GM19372 (cell line): ENCODE results near the gene PPIP5K1.
"Not testable (repeated sequence)": the region's sequence is repeated elsewhere in the genome, so short reads cannot be mapped to it uniquely, and the experiment has no call there.

ENCODE experiments used
- ATAC-seq: cut with Tn5 transposase; IDR thresholded peaks from one replicate; pipeline ENCODE4 v1.9.1; 2021; ENCODE audit warnings: mild to moderate bottlenecking, low read depth, moderate library complexity; ENCODE audit not compliant: unreplicated experiment

Gene PPIP5K1

DNA sequence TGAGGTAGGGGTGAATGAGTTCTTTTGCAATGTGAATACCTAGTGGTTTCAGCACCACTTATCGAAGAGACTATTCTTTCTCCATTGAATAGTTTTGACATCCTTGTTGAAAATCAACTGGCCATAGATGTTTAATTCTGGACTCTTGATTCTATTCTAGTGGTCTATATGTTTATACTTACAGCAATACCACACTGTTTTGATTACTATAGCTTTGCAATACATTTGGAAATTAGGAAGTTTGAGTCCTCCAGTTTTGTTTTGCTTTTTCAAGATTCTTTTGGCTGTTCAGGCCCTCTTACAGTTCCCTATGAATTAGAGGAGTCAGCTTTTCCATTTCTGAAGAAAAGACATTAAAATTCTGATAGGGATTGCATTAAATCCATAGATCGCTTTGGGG lies 42.5 kb downstream of the PPIP5K1 start:
- ATAC-seq = no peak

DNA sequence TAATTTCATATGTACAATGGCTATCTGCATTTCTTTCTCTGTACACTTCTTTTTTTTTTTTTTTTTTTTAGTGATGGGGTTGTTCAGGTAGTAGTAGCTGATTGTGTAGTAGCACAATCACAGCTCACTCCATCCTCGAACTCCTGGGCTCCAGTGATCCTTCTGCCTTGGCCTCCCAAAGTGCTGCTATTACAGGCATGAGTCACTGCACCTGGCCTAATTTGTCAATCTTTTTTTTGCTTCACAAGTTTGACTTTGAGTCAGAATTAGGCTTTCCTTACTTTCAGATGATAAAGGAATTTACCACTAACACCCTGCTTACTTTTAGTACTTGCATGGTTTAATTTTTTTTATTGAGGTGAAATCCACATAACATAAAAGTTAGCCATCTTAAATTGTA lies 44.6 kb downstream of the PPIP5K1 start:
- no peak for ATAC-seq

DNA sequence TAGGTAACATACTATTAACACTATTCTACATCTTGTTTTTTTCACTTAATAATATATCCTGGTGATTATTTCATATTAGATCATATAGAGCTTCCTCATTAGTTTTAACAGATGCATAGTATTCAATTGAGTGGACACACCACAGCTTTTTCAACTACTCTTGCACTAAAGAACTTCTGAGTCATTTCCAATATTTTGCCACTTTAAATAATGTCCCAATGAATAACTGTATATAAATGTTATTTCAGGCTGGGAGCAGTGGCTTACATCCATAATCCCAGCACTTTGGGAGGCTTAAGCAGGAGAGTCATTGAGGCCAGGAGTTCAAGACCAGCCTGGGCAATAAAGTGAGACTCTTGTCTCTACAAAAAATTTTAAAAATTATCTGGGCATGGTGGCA lies 45.7 kb downstream of the PPIP5K1 start:
- no peak for ATAC-seq

DNA sequence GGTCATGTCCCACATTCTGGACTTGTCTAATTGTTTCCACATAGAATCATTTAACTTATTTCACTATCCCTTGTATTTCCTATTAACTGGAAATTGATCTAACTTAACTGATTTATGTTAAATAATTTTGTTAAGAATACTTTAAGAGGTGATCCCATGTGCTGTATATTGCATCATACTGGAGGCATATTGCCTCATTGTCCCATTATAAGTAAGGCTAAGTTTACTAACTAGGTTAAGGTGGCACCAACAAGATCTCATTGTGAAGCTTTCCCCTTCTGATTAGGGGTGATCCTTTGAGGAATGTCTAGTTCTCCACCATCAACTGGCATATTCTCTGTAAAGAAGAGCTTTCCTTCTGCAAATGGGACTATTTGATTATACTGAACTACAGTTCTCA lies 48.2 kb downstream of the PPIP5K1 start:
- ATAC-seq = no peak

DNA sequence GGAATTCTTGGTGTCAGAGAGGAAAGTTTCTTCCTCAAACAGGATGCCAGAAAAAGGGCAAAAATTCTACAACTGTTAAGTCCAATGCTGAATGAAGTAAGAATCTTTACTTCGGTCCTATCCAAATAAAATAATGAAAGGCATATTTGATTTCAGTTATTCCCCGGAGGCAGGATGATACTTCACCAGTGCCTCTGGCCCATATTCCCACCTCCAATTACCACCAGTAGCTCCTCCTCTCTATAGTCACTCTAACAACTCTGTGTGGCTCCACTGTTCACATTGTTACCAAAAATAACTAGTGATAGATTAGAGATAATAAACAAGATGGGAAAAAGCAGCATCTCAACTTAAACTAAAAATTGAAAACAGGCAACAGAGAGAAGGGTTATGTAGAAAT lies 51.9 kb downstream of the PPIP5K1 start:
- no peak for ATAC-seq

DNA sequence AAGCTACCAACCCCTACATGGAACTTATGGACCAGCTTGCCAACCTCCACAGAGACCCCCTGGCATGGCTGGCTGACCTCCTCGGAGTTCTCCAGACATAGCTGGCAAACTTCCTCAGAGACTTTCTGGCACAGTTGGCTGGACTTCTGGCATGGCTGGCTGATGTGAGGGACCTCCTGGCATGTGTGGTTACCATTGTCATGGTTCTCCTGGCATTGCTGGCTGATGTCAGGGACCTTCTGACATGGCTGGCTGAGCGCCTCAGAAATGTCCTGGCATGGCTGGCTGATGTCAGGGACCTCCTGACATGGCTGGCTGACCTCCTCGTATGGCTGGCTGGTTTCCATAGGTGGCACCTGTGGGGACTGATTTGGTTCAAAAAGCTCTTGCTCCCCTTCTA lies 55.1 kb downstream of the PPIP5K1 start:
- no peak for ATAC-seq

DNA sequence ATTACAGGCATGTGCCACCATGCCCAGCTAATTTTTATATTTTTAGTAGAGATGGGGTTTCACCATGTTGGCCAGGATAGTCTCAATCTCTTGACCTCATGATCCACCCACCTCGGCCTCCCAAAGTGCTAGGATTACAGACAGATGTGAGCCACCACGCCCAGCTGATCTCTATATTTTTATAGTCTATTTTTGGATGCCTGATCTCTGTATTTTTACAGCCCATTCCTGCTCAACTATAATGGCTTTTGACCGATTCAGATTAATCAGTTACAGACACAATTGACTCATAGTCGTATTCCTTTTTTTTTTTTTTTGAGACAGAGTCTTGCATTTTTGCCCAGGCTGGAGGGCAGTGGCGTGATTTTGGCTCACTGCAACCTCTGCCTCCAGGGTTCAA lies 57.2 kb downstream of the PPIP5K1 start:
- ATAC-seq = not testable (repeated sequence)

DNA sequence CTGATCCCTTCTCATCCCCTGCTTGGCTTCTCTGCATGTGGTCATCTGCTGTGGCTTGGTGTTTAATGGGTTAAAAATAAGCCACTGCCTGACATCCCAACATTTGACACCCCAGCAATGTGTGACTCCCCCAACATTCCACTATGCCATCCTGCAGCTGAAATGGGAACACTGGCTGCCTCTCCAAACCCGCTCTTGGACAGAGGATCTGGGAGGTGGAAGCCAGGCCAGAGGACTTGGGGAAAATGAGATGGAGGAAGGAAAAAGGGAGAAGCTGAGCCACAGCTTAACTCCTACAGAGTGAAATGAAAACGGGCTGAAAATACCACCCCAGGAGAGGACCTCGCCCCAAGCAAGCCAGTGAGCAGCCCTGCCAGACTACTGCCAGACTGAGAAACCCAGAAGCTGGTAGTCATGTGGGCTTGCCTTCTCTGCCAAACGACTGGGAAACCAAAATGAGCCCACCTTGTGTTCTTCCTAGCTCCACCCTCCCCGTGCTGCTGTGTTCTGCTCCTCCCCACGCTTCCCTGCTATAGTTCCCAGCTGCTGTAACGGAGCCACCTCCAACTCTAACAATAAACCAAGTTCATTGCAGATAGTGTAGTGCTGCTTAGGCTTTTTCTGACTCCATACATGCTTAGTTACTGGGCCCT lies 58.9 kb downstream of the PPIP5K1 start:
- no peak for ATAC-seq

DNA sequence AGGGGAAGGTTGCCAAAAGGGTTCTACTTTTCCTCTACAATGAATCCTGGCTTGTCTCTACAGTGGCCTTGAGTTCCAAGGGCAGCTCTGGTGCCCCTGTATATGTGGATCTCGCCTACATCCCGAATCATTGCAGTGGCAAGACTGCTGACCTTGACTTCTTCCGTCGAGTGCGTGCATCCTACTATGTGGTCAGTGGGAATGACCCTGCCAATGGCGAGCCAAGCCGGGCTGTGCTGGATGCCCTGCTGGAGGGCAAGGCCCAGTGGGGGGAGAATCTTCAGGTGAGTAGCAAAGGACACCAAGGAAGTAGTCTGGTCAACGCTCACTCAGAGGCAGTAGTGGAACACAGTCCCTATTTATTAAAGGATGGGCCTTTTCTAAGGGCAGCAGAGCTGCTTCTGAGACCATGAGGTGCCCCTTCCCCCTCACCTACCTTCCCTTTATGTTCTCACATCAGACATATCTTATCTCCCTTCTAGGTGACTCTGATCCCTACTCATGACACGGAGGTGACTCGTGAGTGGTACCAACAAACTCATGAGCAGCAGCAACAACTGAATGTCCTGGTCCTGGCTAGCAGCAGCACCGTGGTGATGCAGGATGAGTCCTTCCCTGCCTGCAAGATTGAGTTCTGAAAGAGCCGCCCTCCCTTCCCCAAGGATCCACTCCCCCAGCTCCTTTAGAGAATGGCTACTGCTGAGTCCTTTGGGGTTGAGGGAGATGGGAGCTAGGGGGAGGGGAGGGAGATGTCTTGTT lies 60.2 kb downstream of the PPIP5K1 start:
- ATAC-seq = no peak

DNA sequence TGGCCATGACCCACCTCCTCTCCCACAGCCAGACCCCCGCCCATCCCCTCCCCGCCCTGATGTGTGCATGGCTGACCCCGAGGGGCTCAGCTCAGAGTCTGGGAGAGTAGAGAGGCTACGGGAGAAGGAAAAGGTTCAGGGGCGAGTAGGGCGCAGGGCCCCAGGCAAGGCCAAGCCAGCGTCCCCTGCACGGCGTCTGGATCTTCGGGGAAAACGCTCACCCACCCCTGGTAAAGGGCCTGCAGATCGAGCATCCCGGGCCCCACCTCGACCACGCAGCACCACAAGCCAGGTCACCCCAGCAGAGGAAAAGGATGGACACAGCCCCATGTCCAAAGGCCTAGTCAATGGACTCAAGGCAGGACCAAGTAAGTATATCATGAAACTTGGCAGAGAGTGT lies 60.9 kb downstream of the PPIP5K1 start:
- ATAC-seq = no peak

DNA sequence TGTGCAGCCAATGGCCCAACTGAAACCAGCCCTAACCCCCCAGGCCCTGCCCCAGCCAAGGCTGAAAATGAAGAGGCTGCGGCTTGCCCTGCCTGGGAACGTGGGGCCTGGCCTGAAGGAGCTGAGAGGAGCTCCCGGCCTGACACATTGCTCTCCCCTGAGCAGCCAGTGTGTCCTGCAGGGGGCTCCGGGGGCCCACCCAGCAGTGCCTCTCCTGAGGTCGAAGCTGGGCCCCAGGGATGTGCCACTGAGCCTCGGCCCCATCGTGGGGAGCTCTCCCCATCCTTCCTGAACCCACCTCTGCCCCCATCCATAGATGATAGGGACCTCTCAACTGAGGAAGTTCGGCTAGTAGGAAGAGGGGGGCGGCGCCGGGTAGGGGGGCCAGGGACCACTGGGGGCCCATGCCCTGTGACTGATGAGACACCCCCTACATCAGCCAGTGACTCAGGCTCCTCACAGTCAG lies 61.4 kb downstream of the PPIP5K1 start:
- no peak for ATAC-seq

DNA sequence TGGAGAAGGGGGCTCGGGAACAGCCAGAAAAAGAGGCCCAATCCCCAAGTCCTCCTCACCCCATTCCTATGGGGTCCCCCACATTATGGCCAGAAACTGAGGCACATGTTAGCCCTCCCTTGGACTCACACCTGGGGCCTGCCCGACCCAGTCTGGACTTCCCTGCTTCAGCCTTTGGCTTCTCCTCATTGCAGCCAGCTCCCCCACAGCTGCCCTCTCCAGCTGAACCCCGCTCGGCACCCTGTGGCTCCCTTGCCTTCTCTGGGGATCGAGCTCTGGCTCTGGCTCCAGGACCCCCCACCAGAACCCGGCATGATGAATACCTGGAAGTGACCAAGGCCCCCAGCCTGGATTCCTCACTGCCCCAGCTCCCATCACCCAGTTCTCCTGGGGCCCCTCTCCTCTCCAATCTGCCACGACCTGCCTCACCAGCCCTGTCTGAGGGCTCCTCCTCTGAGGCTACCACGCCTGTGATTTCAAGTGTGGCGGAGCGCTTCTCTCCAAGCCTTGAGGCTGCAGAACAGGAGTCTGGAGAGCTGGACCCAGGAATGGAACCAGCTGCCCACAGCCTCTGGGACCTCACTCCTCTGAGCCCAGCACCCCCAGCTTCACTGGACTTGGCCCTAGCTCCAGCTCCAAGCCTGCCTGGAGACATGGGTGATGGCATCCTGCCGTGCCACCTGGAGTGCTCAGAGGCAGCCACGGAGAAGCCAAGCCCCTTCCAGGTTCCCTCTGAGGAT lies 62.0 kb downstream of the PPIP5K1 start:
- ATAC-seq = no peak

DNA sequence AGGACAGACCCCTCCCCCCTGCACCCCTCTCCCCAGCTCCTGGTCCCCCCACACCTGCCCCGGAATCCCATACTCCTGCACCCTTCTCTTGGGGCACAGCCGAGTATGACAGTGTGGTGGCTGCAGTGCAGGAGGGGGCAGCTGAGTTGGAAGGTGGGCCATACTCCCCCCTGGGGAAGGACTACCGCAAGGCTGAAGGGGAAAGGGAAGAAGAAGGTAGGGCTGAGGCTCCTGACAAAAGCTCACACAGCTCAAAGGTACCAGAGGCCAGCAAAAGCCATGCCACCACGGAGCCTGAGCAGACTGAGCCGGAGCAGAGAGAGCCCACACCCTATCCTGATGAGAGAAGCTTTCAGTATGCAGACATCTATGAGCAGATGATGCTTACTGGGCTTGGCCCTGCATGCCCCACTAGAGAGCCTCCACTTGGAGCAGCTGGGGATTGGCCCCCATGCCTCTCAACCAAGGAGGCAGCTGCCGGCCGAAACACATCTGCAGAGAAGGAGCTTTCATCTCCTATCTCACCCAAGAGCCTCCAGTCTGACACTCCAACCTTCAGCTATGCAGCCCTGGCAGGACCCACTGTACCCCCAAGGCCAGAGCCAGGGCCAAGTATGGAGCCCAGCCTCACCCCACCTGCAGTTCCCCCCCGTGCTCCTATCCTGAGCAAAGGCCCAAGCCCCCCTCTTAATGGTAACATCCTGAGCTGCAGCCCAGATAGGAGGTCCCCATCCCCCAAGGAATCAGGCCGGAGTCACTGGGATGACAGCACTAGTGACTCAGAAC lies 62.8 kb downstream of the PPIP5K1 start:
- ATAC-seq = no peak

DNA sequence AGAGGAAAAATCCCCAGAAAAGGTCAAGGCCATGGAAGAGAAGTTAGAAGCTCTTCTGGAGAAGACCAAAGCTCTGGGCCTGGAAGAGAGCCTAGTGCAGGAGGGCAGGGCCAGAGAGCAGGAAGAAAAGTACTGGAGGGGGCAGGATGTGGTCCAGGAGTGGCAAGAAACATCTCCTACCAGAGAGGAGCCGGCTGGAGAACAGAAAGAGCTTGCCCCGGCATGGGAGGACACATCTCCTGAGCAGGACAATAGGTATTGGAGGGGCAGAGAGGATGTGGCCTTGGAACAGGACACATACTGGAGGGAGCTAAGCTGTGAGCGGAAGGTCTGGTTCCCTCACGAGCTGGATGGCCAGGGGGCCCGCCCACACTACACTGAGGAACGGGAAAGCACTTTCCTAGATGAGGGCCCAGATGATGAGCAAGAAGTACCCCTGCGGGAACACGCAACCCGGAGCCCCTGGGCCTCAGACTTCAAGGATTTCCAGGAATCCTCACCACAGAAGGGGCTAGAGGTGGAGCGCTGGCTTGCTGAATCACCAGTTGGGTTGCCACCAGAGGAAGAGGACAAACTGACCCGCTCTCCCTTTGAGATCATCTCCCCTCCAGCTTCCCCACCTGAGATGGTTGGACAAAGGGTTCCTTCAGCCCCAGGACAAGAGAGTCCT lies 63.6 kb downstream of the PPIP5K1 start:
- ATAC-seq = no peak

DNA sequence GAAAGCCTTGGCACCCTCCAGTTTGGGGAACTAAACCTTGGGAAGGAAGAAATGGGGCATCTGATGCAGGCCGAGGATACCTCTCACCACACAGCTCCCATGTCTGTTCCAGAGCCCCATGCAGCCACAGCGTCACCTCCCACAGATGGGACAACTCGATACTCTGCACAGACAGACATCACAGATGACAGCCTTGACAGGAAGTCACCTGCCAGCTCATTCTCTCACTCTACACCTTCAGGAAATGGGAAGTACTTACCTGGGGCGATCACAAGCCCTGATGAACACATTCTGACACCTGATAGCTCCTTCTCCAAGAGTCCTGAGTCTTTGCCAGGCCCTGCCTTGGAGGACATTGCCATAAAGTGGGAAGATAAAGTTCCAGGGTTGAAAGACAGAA lies 64.9 kb downstream of the PPIP5K1 start:
- ATAC-seq = no peak

DNA sequence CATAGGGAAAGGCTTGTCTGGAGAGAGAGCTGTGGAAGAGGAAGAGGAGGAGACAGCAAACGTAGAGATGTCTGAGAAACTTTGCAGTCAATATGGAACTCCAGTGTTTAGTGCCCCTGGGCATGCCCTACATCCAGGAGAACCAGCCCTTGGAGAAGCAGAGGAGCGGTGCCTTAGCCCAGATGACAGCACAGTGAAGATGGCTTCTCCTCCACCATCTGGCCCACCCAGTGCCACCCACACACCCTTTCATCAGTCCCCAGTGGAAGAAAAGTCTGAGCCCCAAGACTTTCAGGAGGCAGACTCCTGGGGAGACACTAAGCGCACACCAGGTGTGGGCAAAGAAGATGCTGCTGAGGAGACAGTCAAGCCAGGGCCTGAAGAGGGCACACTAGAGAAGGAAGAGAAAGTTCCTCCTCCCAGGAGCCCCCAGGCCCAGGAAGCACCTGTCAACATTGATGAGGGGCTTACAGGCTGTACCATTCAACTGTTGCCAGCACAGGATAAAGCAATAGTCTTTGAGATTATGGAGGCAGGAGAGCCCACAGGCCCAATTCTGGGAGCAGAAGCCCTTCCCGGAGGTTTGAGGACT lies 65.7 kb downstream of the PPIP5K1 start:
- no peak for ATAC-seq

DNA sequence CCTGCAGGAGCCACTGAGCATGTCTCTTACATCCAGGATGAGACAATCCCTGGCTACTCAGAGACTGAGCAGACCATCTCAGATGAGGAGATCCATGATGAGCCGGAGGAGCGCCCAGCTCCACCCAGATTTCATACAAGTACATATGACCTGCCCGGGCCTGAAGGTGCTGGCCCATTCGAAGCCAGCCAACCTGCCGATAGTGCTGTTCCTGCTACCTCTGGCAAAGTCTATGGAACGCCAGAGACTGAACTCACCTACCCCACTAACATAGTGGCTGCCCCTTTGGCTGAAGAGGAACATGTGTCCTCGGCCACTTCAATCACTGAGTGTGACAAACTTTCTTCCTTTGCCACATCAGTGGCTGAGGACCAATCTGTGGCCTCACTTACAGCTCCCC lies 66.4 kb downstream of the PPIP5K1 start:
- no peak for ATAC-seq

DNA sequence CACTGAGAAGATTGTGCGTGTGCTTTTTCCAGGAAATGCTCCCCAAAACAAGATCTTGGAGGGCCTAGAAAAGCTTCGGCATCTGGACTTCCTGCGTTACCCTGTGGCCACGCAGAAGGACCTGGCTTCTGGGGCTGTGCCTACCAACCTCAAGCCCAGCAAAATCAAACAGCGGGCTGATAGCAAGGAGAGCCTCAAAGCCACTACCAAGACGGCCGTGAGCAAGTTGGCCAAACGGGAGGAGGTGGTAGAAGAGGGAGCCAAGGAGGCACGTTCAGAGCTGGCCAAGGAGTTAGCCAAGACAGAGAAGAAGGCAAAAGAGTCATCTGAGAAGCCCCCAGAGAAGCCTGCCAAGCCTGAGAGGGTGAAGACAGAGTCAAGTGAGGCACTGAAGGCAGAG lies 67.8 kb downstream of the PPIP5K1 start:
- ATAC-seq = no peak

DNA sequence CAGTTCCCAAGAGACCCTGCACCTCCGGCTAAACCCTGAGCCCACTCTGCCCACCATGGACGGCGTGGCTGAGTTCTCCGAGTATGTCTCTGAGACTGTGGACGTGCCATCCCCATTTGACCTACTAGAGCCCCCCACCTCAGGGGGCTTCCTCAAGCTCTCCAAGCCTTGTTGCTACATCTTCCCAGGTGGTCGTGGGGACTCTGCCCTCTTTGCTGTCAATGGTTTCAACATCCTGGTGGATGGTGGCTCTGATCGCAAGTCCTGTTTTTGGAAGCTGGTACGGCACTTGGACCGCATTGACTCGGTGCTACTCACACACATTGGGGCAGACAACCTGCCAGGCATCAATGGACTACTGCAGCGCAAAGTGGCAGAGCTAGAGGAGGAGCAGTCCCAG lies 68.6 kb downstream of the PPIP5K1 start:
- no peak for ATAC-seq

DNA sequence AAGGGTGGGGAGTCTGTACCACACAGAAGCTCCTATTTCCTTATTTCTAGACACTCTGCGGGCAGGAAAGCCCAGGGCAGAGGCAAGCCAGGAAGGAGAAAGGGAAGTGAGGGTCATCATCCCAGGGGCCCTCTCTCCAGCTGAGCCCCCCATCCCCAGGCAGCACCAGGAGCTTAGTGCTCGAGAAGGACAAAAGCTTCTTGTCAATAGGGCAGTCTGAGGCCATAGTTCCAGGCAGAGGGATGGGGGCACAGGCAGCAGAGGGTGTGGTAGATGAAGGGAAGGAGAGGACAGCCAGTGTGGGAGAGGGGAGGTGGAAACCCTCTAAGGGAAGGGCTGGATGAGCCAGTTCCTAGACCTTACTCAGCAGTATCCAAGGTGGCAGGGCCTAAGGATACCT lies 69.9 kb downstream of the PPIP5K1 start:
- no peak for ATAC-seq
